Activated T-helper 2 cell treated with anti-CD3 and anti-CD28 coated beads, Interferon-gamma antibody, Interleukin-2, Interleukin-4, amounts not matched to agents 10 μg/mL and 5 μg/mL and 100 μg/mL, durations not matched to agents 14 hours and 24 hours and 36 hours (primary cell): ENCODE measurements around the gene INSYN2B. TPM values are rescaled to one million over a fixed set of nuclear protein-coding genes. Genes with fewer than 3 reads are reported as not detected.

ENCODE experiments used
- DNase-seq: peaks from one replicate; pipeline ENCODE4 v3.0.0; 2021; ENCODE audit warnings: low spot score
- H3K27ac Mint-ChIP-seq: one replicate; pipeline ENCODE4 v1.8.0; 2021; ENCODE audit warnings: mixed read lengths
- H3K27me3 Mint-ChIP-seq: one replicate; pipeline ENCODE4 v1.8.0; 2021; ENCODE audit warnings: low read depth, mixed read lengths
- H3K36me3 Mint-ChIP-seq: one replicate; pipeline ENCODE4 v1.8.0; 2021; ENCODE audit warnings: low read depth, mixed read lengths
- H3K4me1 Mint-ChIP-seq: one replicate; pipeline ENCODE4 v1.8.0; 2021; ENCODE audit warnings: low read depth, mixed read lengths
- H3K4me3 Mint-ChIP-seq: one replicate; pipeline ENCODE4 v1.8.0; 2021; ENCODE audit warnings: low read depth, mild to moderate bottlenecking, moderate library complexity, mixed read lengths
- H3K9me3 Mint-ChIP-seq: one replicate; pipeline ENCODE4 v1.8.0; 2021; ENCODE audit warnings: mixed read lengths
- intact Hi-C: fragments of 100-400 bp; cut with micrococcal nuclease; formaldehyde crosslinking; loops from one replicate; pipeline ENCODE4 v1.15.1; 2023
- total RNA-seq: library from RNA; stranded (reverse); gene quantifications from 2 replicates; pipeline ENCODE4 v1.2.3, GENCODE V29; 2022

INSYN2B gene
- total RNA-seq, 1 donor from 2014 or later, result not detected

DNA sequence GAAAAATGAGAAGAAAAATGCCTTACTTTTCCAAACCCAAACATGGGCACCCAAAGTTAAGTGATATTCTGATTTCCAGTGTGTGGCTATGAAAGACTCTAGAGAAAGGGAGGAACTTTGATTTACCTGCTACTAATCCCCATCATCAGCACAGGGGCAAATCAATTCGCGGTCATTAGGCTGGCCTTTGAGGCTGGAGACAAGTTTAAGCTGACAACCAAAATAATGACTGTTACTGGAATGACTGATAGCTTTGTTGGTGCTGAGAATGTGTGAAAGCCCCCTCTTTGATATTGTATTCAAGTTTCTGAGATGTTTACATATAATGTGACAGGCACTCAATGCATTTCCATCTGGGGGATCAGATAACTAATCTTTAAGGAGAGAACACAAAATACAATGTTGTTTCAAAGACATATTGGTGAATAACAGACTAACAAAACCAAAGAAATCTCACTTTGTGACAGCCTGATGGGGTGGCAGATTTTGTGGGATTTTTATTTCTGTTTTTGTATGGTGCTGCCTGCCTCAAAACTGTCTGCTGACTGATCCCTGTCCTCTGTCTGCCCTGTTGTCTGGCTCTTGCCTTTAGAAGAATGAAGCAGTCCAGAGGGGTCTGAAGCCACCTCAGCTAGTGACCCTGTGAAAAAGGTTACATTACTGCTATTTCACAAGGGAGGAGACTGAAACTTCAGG is 12.6 kb upstream of the INSYN2B start:
- intact Hi-C loops, result no loop called here
- no peak overlapping the region for H3K27ac Mint-ChIP-seq
- H3K9me3 Mint-ChIP-seq, result no peaks in the 10 kb centered on the region
- DNase-seq, result no peak
- H3K4me1 Mint-ChIP-seq, result peaks cover 5% of the 10 kb centered on the region
- peaks cover 47% of the 10 kb centered on the region for H3K36me3 Mint-ChIP-seq
- no peak overlapping the region for H3K4me3 Mint-ChIP-seq
- no peaks in the 10 kb centered on the region for H3K27me3 Mint-ChIP-seq

DNA sequence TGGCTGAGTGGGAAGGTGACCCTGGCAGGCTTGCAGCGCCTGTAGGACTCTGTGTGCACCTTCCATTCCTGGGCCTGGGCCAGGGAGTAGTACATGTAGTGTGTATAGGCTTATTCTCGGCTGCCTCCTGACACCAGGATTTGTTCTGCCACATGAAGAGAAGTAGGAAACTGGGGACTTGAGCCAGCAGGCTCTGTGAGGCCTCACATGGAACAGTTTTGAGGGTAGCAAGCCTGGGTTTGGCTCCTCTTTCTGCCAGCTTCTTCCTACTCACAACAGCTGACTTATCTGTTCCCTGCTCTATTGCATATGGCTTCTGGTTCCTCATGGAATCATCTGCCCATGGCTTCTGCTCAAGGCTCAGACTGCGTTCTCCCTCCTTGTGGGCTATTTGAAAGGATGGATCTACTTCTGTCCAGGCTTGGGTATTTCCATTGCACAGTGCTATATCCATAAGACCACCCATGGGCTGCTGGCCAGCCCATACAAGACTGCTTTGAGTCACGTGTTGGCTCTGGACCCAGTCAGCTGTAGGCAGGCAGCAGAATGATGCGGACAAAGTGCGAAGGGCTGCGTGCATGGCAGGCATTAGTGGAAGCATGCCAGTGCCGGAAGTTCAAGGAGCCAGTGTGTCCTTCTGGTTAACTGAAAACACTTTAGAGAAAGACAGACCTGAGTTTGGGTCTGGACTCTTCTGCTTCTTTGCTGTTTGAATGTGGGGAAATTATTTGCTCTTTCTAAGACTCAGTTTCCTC is 11.0 kb upstream of the INSYN2B start:
- intact Hi-C loops, result no loop called here
- H3K36me3 Mint-ChIP-seq, result peaks cover 57% of the 10 kb centered on the region

DNA sequence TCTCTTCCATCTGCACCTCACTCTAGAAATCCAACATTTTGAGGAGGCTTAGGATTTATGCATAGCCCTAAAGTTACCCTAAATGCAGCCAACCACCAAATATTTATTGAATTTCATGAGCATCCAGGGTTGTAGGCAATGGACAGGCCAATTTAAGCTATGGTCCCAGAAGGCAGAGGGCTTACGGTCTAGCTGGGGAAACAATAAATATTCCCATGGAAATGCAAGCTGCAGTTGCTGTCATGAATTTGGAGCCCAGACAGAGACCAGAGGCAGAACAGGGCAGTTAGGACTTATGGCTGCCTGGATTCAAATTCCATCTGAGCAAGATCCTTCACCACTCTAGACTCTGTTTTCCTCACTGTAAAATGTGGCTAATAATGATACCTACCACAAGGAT is 9.1 kb upstream of the INSYN2B start:
- peaks cover 4% of the 10 kb centered on the region for H3K4me1 Mint-ChIP-seq
- H3K36me3 Mint-ChIP-seq, result peaks cover 54% of the 10 kb centered on the region
- H3K27ac Mint-ChIP-seq, result no peak overlapping the region
- intact Hi-C loops, result no loop called here
- no peak for DNase-seq
- no peaks in the 10 kb centered on the region for H3K9me3 Mint-ChIP-seq
- no peak overlapping the region for H3K4me3 Mint-ChIP-seq
- no peaks in the 10 kb centered on the region for H3K27me3 Mint-ChIP-seq

More for the DNA sequence above, 11.0 kb upstream of the INSYN2B start:
- Mint-ChIP-seq H3K27me3 (no peaks in the 10 kb centered on the region), H3K4me1 (peaks cover 4% of the 10 kb centered on the region), H3K4me3 (no peak overlapping the region), H3K9me3 (no peaks in the 10 kb centered on the region), H3K27ac (no peak overlapping the region)
- no peak for DNase-seq

DNA sequence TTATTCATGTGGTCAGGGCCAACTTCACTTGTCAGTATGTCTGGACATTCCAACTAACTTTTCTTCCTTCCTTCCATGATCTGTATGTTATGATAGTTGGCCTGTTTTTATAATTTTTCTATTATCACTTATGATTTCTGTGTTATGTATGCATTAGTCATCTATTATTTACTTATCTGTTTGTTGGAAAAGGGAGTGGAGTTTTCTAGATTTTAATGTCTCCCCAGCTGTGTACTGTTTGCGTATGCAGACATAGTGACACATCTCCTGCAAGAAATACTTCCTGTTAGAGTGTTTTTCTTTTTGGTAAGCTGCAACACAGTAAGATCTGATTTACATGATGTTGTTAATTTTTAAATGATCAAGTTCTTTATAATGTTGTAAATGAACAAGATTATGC is 8.7 kb upstream of the INSYN2B start:
- peaks cover 4% of the 10 kb centered on the region for H3K4me1 Mint-ChIP-seq
- intact Hi-C loops, result no loop called here
- no peaks in the 10 kb centered on the region for H3K9me3 Mint-ChIP-seq
- H3K27ac Mint-ChIP-seq, result no peak overlapping the region
- peaks cover 53% of the 10 kb centered on the region for H3K36me3 Mint-ChIP-seq
- DNase-seq, result no peak
- H3K4me3 Mint-ChIP-seq, result no peak overlapping the region
- no peaks in the 10 kb centered on the region for H3K27me3 Mint-ChIP-seq

DNA sequence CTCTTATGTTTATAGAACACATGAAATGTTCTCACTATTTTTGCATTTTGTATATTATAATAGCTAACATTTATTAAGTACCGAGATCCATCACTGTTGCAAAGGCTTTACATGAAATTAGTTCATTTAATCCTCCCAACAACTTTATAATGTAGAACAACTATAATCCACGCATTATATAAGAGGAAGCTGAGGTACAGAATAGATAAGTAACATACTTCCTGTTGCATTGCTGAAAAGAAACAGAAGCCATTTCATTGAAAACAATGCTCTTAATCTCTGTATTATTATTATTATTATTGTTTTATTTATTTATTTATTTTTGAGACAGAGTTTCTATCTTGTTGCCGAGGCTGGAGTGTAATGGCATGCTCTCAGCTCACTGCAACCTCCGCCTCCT is 7.9 kb upstream of the INSYN2B start:
- intact Hi-C loops, result no loop called here

DNA sequence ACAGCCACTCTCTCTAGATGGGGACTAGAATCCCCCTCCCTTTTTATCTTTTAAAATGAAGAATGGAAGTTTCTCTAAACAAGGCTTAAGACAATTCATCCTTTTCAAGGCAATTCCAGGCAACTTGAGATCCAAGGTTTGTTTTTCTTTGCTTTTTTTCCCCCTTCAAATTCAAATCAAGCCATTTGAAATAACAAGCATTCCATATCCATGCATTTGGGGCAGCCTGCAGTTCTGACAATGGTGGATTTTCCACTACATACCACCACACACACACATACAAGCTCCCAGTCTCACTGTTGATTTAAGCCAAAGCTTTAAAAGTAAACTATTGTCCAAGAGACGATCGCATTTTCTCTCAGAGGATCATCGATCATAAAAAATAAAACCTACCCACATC is 424 bp downstream of the INSYN2B start:
- H3K27me3 Mint-ChIP-seq, result no peaks in the 10 kb centered on the region
- H3K27ac Mint-ChIP-seq, result no peak overlapping the region
- no peak overlapping the region for H3K4me3 Mint-ChIP-seq
- H3K36me3 Mint-ChIP-seq, result peaks cover 22% of the 10 kb centered on the region
- H3K9me3 Mint-ChIP-seq, result no peaks in the 10 kb centered on the region
- intact Hi-C loops, result no loop called here
- no peaks in the 10 kb centered on the region for H3K4me1 Mint-ChIP-seq
- no peak for DNase-seq

More for the DNA sequence above, 7.9 kb upstream of the INSYN2B start:
- Mint-ChIP-seq H3K4me1 (peaks cover 4% of the 10 kb centered on the region), H3K27ac (no peak overlapping the region), H3K9me3 (no peaks in the 10 kb centered on the region), H3K36me3 (peaks cover 55% of the 10 kb centered on the region), H3K27me3 (no peaks in the 10 kb centered on the region), H3K4me3 (no peak overlapping the region)
- DNase-seq, result no peak

DNA sequence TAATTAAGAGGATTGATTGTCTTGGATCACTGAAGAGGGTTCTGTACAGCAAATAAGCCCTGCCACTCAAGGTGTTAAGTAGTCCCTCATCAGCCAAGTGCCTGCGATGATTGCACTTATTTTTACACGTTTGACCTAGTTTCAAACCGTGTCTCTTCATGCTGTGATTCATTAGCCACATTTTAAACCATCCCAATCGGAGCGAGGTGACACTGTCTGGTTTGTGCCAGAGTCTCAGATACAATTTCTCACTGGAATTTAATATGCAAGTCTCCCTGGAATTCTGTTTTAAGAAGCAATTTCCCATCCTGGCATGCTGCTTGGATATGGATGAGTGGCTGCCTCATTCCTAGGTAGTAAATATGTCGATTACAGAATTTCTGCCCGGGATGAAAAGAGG is 1.6 kb downstream of the INSYN2B start:
- H3K27ac Mint-ChIP-seq, result no peak overlapping the region

DNA sequence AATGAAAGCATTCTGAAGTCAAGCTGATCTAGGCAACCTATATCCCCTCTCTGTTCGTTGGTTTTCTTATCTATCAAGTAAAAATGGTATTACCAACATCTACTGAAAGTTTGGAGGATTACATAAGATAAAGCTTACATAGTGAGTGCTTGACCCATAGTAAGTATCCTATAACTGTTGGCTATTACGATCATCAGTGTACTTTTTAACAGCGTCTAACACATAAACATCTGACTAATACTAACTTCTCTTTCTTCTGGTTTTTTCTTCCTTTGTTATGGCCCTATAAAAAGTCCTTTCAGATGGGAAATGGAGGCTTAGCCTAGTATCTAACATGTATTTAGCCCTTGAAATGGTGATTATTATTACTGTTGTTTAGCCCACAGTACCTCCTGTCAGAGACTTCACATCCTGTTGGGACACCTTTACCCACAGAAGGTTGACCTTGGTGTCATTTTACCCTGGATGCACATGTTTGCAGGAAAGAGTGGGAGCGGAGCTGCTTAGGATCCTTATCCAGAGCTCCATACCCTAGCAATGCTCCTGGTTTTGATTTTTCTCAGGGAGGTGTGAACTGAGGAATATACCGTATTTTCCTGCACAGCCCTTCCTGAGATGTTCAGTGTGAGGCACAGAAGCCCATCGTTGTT is 6.0 kb downstream of the INSYN2B start:
- Mint-ChIP-seq H3K9me3 (no peaks in the 10 kb centered on the region), H3K4me3 (no peak overlapping the region), H3K4me1 (no peaks in the 10 kb centered on the region), H3K27me3 (no peaks in the 10 kb centered on the region), H3K27ac (no peak overlapping the region), H3K36me3 (no peaks in the 10 kb centered on the region)
- no peak for DNase-seq
- intact Hi-C loops, result no loop called here

More for the DNA sequence above, 1.6 kb downstream of the INSYN2B start:
- H3K4me1 Mint-ChIP-seq, result no peaks in the 10 kb centered on the region
- intact Hi-C loops, result no loop called here
- no peaks in the 10 kb centered on the region for H3K27me3 Mint-ChIP-seq
- H3K36me3 Mint-ChIP-seq, result peaks cover 16% of the 10 kb centered on the region
- no peak for DNase-seq
- no peaks in the 10 kb centered on the region for H3K9me3 Mint-ChIP-seq
- no peak overlapping the region for H3K4me3 Mint-ChIP-seq

DNA sequence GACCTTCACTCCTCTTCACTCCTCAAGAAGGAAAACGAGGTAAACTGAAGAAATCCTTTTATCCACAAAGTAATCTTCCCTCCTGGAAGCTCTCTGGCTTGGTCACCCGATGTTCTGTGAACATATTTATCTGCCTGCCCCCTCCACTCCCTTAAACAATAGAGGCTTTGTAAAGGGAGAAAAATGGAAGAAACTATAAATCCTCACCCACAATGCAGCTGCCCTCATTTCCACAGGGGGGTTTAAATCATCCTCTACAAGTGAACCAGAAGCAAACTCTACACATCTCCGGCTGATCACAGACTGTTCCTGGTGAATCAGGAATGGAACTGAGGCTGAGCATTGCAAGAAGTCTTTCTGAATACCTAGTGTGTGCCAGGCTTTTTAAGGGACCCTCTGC is 7.2 kb downstream of the INSYN2B start:
- DNase-seq, result no peak
- intact Hi-C loops, result no loop called here
- Mint-ChIP-seq H3K27me3 (no peaks in the 10 kb centered on the region), H3K27ac (no peak overlapping the region), H3K36me3 (no peaks in the 10 kb centered on the region), H3K4me1 (no peaks in the 10 kb centered on the region), H3K4me3 (no peak overlapping the region), H3K9me3 (no peaks in the 10 kb centered on the region)

DNA sequence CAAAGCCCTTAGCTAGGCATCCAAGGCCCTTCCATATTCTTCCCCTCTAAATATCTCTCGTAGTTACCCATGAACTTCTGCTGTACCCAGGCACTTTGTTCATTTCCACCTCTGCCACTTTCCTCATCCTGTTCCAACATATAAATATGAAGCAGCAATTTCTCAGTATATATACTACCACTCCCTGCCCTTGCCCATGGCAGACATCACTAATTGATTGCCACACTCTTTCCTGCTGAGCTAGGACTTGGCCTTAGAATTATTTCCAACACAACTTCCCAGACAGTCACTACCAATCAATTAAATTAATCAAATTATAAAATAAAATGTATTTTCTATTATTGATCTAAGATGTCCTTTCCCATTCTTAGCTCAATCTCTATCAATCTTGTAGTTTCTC is 8.5 kb downstream of the INSYN2B start:
- no peak for DNase-seq
- Mint-ChIP-seq H3K36me3 (no peaks in the 10 kb centered on the region), H3K4me3 (no peak overlapping the region), H3K9me3 (no peaks in the 10 kb centered on the region), H3K27me3 (no peaks in the 10 kb centered on the region), H3K4me1 (no peaks in the 10 kb centered on the region), H3K27ac (no peak overlapping the region)
- intact Hi-C loops, result no loop called here

DNA sequence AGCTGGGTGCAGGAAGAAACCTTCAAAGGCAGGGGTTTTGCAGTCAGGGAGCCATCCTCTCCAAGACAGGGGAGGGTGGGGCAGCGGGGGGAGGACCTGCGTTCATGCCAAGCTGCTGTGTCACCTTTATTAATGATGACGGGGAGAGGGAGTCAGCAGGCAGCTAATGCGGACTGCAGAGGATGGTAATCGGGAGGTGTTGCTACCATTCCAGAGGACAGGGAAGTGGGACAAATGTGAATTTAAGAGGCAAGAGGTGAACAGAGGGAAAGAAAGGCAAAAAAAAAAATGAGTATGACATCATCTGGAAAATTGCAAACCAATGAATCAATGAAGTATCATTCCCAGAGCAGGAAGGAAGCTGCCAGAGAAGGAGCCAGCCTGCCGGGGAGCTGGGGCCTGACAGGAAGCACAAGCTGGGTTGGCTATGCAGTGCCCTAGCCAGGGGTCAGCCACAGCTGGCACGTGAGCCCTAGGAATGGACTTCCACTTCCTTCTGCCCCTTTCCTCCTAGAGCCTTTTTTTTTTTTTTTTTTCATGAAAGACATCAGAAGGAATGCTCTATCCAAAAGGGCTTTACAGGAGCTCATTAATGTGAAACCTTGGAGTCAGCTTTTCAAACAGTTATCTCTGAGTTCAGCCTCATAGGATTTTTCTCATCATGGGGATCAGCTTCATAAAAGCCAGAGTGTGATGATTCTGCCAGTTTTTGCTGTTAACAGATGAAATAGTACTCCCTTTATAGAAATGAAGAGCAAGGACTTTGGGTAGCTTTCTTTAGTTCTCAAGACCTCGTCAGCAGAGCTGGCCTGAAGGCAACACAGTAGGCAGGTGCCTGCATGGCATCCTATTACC is 9.2 kb downstream of the INSYN2B start:
- H3K27ac Mint-ChIP-seq, result no peak overlapping the region
- no peaks in the 10 kb centered on the region for H3K36me3 Mint-ChIP-seq

DNA sequence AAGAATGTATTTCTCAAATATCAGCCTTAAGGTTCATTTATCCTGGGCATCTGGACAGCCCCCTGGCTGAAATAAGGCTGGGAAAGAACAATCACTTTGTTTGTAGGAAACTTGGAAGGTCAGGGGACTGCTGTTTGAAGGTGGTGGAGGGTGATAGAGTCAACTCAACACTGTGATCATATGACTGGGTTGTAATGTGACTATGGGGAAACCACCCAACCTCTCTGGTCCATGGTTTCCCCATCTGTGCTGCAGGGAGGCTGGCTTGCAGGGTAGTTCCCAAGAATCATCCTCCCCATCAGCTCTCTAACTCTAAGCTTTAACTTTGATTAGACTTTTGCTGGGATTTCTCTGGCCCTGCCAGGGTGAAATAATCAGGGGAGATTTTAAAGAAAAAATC is 10.0 kb downstream of the INSYN2B start:
- intact Hi-C loops, result no loop called here
- H3K9me3 Mint-ChIP-seq, result no peaks in the 10 kb centered on the region
- no peak overlapping the region for H3K27ac Mint-ChIP-seq
- no peaks in the 10 kb centered on the region for H3K27me3 Mint-ChIP-seq
- H3K4me3 Mint-ChIP-seq, result no peak overlapping the region
- DNase-seq, result no peak
- no peaks in the 10 kb centered on the region for H3K36me3 Mint-ChIP-seq
- H3K4me1 Mint-ChIP-seq, result no peaks in the 10 kb centered on the region

More for the DNA sequence above, 9.2 kb downstream of the INSYN2B start:
- H3K4me3 Mint-ChIP-seq, result no peak overlapping the region
- no peaks in the 10 kb centered on the region for H3K4me1 Mint-ChIP-seq
- intact Hi-C loops, result no loop called here
- H3K27me3 Mint-ChIP-seq, result no peaks in the 10 kb centered on the region
- no peak for DNase-seq
- H3K9me3 Mint-ChIP-seq, result no peaks in the 10 kb centered on the region
